DMS53 treated with DMSO at 0.1 percent for 48 hours (cell line): Measurements from ENCODE around the gene FAM120C.

ENCODE experiments used
- DNase-seq: peaks from one replicate; lab custom pipeline; 2025; ENCODE audit not compliant: unreplicated experiment; lab: John Stamatoyannopoulos, UW

FAM120C gene

DNA sequence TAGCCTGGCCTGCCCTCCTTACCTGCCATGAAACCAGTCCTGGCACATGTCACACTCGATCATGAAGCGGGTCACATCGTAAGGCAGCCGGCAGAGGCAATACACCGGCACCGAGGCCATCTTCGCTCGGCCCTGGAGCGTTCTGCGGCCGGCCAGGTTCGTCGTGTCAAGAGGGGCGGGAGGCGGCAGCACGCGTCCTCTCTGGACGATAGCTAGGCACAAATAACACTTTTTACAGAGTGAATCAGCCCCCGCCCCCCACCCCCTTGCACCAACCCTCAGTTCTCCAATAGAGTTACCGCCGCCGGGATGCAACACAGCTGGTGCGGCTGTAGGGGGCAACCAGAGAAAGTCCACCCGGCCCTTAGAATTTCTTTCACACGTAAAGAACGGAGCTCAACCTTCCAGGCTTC lies 140.4 kb downstream of the FAM120C start:
- peak; percentile 40 for DNase-seq

GRCh38 chrX:54030329-54030728 lies 152.7 kb downstream of the FAM120C start:
- no peak for DNase-seq

- peak; percentile 19 for DNase-seq
Observed at GRCh38 chrX:54029529-54030143, 153.4 kb downstream of the FAM120C start.

- DNase-seq, result no peak
Observed at GRCh38 chrX:54024350-54024749, 158.7 kb downstream of the FAM120C start.
